DMS153 treated with DMSO at 0.1 percent for 48 hours (cell line): ENCODE data around the gene TENT4A.

Source experiments
- DNase-seq: peaks from one replicate; lab custom pipeline; 2025; ENCODE audit not compliant: unreplicated experiment; lab: John Stamatoyannopoulos, UW

The TENT4A gene

DNA sequence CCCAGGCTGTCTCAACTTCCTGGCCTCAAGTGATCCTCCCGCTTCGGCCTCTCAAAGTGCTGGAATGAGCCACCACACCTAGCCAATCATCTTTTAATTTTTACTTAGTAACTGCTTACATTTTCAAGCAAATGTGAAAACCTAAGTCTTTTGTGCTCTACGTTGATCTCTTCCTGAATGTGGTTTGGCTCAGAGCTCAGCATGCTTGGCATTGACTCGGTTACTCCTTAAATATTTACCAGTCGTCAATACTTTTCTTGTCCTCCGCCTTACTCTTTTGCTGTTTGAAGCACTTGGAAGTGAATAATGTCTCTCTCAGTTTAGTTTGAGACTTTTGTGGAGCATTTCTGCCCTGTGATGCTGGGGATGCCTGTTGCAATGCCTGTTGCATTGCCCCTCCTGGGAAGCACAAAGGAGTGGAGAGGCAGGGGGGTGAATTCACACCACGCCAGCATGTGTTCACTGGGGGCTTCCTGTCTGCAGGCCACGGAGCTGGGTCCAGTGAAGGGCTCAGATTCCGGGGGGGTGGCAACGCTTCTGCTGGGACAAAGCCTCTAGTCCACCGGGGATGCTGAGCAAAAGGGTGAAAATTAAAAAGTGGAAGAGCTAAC is 13.1 kb upstream of the TENT4A start:
- DNase-seq = no peak

GRCh38 chr5:6700685-6701355 is 12.4 kb upstream of the TENT4A start:
- no peak for DNase-seq

- DNase-seq = no peak
Observed at GRCh38 chr5:6701491-6701890, 11.7 kb upstream of the TENT4A start.

DNA sequence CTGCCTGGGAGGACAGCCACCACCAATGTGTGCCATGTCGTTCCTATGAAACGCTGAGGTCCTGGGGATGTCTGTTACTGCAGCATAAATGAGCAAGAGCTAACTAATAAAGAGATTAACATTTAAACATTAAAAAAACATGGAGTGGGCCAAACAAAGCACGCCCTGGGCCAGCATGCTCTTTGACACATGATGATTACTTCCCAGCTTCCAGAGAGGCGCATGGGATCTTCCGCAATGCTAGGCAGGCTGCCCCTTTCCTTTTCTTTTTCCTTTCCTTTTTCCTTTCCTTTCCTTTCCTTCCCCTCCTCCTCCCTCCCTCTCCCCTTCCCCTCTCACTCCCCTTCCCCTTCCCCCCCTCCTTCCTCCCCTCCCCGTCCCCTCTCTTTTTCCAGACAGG is 10.6 kb upstream of the TENT4A start:
- no peak for DNase-seq

DNA sequence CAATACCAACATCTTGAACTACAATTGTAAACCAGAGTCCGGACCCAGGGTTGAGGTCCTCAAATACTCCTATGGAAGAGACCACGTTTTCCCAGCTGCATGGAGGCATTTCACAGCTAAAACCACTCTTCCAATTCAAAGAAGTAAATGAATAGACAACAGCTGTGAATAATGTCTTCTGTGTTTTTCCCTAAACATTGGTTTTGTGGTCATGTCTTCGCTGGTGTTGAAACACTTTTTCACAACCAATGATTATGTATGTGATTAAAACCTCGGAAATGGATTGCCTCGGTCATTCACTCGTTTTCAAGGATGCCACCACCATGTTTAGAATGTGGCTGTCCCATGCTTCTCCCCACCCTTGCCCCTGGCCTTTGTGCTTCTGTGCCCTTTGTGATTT is 9.4 kb upstream of the TENT4A start:
- DNase-seq = no peak

DNA sequence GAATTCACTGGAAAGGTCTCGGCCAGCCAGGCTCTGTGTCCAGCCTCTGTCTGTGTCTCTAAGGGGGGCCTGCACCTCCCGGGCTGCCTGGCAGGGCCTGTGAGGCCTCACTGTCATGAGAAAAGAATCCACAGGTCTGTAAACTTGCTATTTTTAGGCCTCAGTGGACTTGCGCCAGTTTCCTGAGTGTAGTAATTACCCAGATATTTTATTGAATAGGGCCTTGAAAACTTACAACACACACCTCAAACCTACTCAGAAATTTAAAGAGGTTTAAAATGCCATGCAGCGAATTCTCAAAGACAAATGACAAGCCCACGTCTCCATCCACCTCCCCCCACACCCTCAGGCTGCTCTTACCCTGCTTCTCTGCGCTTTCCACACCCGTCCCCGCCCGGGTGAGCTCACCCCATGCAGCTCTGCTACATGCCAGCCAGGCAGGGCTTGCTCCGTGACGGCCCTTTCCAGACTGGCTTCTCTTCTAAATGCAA is 8.8 kb upstream of the TENT4A start:
- DNase-seq = no peak

DNA sequence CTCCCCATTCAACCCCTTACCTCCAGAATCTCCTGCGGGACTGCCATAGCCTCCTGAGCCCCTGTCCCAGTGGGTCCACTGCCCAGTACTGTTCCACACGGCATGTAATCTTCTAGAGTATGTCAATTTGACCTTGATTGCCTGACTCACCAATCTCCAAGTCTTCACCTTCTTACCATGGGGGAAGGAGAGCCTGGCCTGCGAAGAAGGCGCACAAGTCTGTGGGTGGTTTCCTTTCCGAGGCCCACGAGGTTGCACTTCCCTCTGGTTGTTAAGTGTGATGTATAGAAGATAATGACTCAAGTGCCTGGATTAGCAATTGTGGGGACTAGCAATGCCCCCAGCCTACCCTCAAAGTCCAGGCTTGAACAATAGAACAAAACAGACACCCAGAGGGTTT is 8.1 kb upstream of the TENT4A start:
- DNase-seq = no peak

- no peak for DNase-seq
Observed at GRCh38 chr5:6705959-6706358, 7.3 kb upstream of the TENT4A start.

DNA sequence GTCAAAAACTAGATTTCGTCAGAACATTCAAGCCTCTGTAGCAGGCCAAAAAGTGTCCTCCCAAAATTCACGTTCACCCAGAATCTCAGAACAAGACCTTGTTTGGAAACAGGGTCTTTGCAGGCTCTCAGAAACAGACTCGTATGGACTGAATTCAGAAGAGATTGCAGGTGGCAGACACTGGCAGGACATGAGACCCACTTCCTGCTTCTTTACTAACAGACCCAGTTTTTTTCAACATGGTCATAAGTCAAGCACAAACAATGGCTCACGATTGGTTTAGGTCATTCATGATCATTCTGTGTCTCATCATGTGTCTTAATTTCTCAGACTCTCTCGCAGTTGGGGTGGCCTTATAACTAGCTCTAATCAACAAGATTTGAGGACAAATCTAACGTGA is 5.4 kb upstream of the TENT4A start:
- no peak for DNase-seq

- no peak for DNase-seq
Observed at GRCh38 chr5:6708814-6709213, 4.4 kb upstream of the TENT4A start.

DNA sequence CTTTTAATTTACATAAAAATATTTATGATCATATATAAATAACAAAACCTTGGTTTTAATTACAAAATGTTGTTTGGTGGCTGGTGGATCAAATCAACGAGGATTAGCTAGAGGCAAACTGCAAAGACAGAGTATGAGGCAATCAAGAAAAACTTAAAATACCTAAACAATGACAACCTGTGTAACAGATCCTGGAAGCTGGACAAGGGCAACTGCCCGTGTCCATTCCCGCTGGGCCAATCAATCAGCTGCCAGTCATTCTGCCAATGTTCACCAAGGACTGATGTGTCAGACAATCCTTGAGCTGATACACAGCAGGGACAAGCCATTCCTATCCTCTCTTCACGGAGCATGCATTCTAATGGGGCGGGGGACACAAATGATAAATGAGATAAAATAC is 3.2 kb upstream of the TENT4A start:
- DNase-seq = no peak

- DNase-seq = no peak
Observed at GRCh38 chr5:6710551-6711318, 2.5 kb upstream of the TENT4A start.

DNA sequence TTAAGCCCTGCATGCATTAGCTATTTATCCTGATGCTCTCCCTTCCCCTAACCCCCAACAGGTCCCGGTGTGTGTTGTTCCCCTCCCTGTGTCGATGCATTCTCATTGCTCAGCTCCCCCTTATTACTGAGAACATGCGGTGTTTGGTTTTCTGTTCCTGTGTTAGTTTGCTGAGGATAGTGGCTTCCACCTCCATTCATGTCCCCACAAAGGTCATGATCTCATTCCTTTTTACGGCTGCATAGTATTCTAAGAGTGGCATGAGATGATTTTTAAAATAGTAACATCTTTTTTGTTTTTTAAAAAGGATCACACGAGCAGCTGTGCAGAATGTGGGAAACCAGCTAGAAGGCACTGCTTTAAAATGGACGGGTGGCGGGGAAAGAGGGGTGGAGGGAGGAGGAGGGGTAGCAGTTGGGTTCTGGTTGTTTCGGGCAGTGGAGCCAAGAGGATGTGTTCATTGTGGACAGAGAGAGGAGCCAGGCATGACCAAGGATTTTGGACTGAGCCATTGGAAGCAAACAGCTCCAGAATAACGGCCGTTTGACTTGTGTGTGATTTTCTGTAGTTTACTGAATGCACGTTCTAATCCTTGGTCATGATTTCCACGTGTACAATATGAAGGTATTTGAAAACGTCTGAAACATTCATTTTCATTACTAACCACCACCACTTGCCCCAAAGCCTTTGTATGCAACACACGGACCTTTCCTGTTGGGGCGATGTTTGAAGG is 1.7 kb upstream of the TENT4A start:
- no peak for DNase-seq

GRCh38 chr5:6712142-6712576 is 1.1 kb upstream of the TENT4A start:
- peak; percentile 64 for DNase-seq

GRCh38 chr5:6712577-6713273 is 507 bp upstream of the TENT4A start:
- DNase-seq = peak; percentile 99

- DNase-seq = no peak
Observed at GRCh38 chr5:6714226-6715041, 1.2 kb downstream of the TENT4A start.

DNA sequence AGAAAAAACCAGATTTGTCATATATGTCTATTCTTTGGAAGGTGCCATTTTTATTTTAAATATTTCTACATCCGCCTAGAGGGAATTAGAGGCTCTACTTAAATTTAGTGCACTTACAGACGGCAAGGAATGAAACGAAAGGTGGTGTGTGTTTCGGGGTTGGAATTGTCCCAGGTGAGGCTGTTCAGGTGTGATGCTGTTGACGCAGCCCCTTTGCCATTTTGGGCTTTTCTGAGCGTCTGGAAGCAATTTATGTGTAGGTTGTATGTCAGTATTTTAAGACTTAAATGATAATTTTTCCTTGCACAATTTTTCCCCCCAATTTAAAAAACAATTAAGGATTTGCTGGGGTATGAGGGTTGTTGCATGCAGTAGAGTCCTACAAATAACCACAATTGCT is 2.0 kb downstream of the TENT4A start:
- DNase-seq = no peak

- DNase-seq = no peak
Observed at GRCh38 chr5:6715758-6716628, 2.8 kb downstream of the TENT4A start.

DNA sequence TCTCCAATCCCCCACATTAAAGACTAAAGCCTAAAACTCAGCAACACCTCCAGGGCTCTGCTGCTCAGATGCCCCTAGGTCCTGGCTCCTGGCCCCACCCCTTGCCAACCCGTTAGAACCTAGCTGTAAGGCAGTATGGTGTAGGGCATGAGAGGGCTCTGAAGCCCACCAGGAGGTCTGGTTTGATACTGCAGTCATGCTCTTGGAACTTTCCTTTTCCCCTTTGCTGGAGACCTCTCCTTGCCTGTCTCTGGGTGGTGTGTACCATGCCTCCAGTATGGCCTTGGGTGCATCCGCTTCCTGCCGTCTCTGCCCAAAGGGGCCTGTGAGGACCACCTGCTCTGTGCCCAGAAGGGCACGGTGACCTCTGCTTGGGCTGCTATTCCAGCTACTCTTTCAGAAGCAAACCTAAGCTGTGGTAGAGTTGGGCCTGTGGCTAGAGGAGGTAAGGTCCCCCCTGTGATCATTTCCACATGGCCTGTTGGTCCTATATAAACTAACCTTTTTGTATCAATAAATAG is 3.5 kb downstream of the TENT4A start:
- DNase-seq = no peak
